NCI-H526 (cell line): ENCODE measurements around the gene ATXN7L3.

Experiments
- DNase-seq, 2 experiments: peaks; one replicate each; lab custom pipeline; 2025; lab: John Stamatoyannopoulos, UW

ATXN7L3 gene

DNA sequence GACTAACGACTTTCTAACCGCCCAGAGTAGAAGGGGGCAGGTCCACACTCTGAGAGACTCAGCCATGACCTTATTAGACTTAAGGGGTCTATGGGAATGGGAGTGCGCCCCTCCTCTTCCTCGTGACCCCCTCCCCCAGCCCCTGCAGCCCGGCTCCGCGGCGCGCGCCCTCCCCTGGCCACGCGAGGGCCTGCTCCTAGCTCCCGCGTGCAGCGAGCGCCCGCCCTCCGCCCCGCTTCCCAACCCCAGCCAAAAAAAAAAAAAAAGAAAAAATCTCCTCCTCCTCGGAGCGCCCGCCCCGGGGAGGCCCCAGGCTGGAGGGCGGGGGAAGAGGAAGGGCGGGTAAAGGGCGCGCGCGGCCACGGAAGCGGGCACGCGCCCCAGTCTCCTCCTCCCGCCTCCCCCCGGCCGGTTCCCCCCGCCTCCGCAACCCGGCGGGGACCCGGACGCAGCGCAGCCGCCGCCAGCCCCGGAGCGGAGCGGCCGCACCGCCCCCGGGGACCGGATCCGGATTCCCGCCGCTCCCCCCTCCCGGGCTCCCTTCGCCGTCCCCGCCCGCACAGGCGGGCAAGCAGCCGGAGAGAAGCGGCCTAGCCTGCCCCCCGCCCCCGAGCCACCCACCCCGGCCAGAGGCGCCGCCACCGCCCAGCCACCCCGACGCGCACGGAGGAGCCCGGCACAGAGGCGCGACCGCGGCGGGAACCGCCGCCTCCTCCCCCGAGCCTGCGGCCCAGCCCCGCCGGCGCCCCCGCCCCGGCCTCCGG, 18.8 kb upstream of the ATXN7L3 start:
- peak; percentile 87 to 98 for DNase-seq

DNA sequence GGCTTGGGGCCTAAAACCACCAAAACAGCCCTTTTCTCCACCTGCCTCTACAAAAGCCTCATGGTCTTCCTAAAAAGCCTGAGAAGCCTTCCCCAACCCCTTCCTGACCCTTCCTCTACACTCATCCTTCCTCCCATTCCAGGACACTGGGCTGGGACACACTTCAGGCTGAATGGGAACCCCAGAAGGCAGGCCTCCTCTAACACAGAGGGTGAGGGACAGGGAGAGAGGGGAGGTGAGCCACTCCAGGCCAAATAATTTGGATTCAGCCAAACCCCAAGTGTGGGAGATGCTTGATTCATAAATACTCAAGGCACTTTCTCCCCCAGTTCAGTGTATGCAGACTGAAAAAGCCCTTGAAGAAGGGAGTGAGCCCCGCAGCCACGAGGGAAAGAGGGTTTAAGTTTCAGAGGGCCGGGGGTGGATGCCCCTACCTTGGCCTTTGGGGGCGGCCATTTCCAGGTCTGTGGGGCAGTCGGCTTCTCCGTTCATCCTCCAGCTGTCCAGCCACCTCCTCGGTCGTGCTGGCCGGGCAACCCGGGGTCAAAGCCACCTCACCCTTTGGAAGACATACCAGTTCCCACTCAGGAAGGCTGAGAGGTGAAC, 18.2 kb upstream of the ATXN7L3 start:
- no peak for DNase-seq

DNA sequence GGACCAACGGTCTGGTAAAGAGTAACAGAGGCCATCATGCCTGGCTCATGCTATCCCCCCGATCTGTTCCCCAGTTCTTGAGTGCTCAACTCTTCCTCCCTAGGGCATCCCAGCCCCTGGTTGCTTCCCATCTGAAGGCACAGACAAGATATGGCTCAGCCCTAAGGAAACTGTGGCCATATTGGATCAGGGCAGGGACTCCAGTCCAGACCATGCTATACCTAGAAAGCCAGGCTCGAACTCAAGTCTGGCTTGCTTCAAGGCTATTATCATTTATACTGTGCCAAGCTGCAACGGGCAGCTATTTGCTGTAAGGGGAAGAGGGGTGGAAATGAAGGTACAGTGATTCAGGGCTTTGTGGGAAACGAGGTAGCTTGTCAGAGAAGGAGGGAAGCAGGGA, 17.0 kb upstream of the ATXN7L3 start:
- no peak for DNase-seq

DNA sequence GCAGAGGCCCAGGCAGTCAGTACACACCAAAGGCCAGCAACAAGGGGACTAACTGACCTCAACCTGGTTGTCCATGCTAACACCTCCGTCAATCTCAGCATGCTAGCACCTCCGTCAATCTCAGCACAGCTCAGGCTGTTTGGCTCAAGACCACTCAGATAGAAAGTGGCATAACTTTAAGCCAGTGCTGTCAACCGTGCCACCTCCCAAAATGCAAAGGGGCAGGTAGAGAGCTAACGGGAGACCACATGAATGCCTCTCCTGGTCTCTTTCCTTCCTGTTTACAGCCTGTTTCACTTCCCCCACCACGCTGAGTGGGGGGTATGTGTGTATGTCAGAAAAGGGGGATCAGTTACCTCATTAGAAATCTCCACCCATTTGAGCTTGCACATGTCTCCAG, 16.5 kb upstream of the ATXN7L3 start:
- DNase-seq: no peak

DNA sequence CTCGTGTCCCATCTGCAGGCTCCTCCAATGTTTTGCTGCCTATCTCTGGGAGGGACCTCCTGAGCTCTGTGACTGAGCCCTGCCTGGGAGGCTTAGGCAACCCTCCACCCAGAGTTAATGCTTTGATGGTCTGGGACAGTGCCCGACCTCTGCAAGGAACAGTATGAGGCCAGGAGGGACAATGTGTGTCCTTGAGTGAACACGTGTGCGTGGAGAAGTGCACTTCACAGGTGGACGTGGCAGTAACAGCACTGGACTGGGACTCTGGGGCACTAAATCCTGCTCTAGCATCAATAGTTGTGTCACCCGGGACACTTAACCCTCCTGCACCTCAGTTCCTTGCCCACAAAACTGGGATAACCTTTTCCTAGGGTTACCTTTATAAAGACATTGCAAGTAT, 15.2 kb upstream of the ATXN7L3 start:
- no peak for DNase-seq

DNA sequence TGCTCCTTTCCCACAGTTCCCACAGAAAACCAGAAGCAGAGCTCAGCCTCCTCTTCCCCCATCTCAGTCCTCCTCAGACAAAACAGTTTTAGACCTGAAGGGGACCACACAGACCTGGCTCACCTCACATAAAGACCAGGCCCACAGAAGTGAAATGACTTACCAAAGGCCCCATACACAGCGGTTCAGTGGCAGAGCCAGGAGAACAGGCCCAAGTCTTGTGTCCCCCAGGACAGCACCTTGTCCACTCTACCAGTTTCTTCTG, 14.5 kb upstream of the ATXN7L3 start:
- DNase-seq: no peak

DNA sequence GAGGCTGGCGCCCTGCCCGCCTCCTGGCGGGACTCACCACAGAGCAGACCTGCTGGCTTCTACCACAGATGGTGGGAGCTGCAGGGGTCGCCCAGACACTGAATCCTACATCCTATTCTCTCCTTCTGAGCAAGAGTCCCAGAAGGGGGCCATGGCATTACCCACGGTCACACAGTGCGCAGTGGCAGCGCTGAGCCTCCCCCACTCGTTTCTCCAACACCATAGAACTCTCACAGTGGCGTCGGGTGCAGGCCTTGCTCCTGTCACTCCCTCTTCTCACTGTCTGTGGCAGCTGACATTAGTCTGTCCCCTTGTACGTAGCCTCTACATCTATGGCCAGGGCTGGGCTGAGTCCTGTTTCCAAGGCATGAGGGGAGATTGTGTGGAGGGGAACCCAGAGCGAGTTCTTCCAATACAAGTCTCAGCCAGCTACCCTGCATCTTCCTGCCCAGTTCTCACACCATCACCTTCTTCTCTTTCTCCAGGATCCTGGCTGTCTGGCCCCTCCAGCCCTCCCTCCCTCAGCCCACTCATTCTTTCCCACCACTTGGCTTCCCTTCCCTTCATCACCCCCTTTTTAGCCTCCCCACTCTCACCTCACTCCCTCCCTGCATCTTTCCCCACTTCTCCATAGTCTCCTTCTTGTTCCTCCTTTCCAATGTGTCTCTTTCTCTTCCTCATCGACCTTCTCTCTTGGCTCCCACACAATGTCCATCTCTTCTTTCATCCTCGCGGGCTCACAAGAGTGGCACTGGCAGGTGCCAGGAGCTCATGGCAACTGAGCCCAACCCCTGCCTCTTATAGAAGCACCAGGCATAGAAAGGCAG, 13.9 kb upstream of the ATXN7L3 start:
- no peak for DNase-seq

DNA sequence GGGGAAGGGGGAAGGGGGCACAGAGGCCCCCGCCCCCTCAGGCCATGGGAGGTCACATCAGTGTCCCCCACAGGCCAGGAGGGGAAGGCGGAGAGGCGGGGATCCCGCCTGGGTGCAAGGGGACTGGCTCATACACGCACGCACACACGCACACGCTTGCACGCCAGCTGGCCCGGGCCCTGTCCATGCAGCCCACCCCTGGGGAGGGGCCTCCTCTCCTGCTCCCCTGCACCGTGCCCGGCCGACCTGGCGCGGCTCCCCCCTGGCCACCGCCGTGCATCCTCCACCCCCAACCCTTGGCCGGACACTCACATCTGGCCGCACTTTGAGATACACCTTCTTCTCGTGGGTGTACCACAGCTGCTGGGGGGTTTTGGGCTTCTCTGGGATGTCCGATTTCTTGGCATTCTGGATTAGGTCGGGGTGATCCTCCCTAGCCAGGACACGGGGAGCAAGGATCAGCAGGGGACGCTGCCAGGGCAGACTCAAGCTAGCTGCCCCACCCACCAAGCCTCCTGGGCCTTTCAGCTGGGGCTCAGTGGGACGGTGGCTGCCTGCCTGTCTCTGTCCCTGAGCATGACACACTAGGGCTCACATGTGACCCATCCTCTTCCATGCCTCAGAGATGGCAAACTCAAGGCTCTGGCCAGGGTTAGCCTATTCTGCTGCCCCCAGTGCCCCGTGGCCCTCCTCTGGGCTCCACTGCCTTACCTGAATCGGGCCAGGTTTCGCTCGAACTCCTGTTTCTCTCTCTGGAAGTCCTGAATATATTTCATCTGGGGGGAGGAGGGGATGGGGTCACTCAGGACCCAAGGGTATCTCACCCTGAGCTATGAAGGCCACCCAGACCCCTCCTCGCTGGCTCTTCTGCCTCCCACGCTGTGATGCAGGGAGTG, 13.1 kb upstream of the ATXN7L3 start:
- DNase-seq: no peak

DNA sequence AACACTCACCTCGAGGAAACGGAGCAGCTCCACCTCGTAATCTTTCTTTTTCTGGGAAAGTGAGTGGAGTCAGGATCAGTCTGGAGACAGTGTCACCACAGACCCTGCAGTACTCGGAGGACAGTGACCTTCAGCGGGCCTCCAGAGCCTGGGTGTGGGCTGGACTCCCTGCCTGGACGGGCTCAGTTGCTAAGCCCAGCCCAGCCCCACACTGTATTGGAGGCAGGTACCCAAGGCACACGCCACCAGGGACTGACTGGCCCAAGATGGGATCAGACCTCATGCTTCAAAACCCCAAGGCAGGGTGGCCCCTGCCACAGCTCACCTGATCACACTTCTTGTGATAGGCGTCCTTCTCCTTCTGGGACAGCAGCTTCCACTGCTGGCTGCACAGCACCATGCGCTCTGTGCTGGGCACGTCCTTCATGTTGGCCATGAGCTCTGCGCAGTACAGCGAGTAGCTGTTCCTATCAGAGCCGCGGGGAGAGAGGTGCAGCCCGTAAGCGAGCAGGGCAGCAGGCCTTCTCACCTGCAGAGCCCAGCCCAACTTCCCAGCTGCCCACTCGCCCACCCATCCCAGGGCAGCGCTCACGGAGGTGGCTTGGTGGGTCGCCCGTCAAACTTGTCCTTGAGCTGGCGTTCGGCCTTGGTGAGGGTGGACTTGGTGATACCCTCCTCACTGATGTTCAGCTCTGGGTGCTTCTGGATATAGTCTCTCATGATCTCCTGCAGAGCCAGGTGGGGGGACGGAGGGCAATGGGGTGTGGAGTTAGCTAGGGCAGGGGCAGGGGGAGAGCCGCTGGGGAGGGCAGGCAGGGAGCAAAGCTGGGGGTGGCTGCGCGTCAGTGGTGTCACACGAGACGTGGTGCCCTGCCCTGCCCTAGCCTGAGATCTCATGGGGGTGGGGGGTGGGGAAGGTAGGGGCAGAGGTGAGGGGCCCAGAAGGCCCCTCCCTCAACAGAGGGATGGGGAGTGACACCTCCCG, 11.9 kb upstream of the ATXN7L3 start:
- DNase-seq: no peak

DNA sequence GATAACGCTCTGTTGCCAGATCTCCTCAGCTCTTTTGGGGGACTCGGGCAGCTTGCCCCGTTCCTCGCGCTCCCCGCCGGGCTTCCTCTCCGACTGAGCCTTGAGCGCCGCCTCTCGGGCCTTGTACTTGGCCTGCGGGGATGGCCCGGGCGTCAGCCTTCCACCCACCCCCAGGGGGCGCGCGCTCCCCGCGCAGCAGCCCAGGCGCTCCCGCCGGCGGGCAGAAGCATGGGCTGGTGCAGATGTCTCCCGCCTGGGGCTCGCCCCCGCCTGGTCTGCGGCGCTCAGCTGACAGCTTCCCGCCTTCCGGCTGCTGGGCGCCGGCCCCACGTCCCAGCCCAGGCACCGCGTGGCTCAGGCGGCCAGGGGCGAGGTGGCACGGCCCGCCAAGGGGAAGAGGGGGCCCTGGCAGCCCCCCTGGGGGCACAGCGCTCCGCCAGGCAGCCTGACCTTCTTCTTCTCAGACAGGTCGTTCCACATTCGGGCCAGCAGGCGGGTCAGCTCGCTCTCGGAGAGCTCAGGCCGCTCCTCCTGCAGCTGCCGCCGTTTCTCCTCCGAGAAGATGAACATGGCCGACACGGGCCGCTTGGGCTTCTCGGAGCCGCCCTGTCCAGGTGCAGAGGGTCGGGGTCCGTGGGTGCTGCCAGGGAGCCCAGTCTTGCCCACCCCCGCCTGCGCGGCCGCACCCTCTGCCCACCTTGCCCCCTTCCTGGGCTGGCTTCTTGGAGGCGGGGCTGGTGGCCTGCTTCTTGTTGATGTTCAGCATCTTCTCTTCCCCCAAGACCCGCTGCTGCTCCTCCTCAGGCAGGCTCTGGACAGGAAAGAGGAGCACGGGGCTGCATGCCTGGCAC, 10.9 kb upstream of the ATXN7L3 start:
- peak; percentile 70 to 95 for DNase-seq

DNA sequence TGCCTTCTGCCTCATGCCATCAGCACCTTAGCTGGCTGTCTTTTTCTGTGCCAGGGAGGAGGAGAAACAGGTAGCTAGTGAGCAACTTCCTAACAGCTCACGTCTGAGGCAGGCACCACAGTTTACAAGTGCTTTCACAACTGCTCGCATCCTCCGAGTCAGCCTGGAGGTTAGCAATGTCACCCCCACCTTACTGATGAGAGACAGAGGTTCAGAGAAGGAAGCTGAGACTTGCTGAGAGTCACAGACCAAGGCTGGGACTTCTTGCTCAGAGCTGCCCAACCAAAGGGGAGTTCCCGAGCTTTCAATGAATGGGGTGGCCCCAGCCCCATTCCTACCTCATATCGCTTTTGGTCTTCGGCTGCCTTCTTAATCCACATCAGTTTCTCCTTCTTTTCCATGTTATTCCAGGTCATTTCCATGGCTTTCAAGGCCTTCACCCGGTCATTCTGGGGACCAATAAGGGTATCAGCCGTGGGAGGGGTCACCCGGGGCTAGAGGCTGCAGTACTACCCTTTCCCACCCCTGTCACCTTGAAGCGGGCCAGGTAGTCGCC, 10.2 kb upstream of the ATXN7L3 start:
- no peak for DNase-seq

DNA sequence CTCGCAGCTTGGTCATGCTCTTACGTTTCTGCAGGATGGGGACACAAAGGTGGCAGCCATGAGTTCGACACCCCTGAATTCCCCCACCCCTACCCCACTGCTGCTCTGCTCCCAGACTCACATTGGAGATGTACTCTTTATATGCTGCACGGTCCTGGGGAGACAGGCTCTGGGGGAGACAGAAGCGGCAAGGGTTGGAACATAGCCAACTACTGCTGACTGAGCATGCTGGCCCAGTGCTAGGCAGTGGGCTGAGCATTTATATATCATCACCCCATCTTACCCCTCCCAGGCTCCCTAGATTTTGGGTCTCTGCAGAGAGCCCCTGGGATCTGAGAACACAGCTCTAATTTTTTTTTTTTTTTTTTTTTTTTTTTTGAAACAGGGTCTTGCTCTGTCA, 8.1 kb upstream of the ATXN7L3 start:
- no peak for DNase-seq

DNA sequence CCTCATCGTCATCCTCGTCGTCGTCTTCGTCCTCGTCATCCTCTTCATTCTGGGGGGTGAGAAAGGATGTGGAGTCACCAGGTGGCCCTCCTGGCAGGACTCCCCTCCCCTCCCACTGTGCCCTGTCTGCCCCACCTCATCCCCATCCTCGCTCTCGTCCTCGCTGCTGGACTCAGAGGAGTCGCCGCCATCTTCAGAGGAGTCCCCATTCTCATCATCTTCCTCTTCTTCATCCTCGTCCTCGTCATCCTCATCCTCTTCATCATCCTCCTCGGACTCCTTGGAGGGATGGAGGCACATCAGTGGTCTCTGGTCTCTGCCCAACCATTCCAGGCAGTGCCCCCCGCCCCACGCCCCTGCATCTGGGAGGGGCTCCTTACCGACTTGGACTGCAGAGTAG, 7.6 kb upstream of the ATXN7L3 start:
- DNase-seq: no peak

DNA sequence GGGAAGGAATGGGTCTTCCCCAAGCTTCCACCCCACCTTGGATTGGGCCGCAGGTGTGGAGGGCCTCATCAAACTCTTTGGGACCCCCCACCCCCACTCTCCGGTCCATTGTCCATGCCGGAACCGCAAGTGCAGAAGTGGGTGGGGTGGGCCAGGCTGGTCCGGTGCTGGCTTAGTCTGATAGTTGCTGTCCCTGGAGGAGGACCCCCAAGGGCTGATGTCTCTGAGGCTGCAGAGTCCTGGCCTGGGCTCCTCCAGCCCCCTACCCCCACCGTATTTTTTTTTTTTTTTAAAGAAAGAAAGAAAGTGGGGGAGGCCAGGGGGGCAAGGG, 7.1 kb upstream of the ATXN7L3 start:
- DNase-seq: no peak

DNA sequence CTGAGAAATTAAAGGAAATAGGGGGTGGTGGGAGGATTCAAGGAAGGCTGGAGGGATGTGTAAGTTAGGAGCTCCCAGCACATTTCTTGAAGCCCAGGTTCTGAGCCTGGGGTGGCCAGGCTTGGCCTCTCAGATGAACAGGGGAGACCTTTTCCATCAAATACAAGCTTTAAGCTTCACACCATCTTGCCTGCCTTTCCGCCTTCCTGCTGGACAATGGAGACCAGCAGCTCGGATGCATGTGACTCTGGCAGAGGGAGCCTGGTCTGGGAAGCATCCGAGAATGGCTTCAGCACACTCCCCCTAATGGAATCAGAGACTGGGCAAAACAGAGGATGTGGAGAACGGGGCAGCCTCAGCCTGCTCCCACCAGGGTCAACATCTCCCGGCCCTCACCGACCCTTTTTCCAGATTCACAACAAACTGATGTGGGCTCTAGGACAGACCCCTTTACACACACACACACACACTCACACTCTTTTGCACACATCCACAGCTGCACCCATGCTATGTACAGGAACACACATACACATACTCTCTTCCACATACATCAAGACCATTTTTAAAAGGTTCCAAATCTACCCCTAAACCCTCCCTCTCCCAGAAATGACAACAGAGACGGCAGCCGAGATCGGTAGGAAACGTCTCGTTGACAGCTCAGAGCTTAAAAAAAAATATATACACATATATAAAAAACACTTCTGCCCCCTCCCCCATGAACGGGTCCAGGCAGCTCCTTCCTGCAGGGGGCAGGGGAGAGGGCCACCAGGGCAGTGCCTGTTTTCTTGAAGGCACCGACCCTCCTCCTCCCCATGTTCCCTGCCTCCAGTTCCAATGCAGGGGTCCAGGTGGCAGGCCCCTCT, 6.5 kb upstream of the ATXN7L3 start:
- no peak for DNase-seq

DNA sequence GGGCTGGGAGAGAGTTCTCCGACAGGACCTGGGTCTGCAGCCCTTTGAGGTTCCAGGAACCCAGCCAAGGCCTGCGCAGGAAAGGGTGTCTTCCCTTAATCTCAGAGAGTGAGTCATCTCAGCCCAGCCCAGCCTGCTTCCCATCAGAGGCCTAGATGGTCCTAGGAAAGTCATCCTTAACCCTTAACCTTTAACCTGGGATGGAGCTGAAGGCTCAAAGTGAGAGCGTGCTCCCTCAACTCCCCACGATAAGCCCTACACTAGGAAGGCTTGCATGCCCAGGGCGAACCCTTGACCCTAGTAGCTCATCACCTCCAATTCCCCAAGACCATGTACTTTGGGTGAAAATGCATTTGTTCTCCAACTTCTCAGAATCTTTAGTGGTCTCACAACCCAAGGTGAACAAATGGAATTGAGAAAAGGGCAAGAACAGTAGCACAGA, 4.8 kb upstream of the ATXN7L3 start:
- DNase-seq: no peak

DNA sequence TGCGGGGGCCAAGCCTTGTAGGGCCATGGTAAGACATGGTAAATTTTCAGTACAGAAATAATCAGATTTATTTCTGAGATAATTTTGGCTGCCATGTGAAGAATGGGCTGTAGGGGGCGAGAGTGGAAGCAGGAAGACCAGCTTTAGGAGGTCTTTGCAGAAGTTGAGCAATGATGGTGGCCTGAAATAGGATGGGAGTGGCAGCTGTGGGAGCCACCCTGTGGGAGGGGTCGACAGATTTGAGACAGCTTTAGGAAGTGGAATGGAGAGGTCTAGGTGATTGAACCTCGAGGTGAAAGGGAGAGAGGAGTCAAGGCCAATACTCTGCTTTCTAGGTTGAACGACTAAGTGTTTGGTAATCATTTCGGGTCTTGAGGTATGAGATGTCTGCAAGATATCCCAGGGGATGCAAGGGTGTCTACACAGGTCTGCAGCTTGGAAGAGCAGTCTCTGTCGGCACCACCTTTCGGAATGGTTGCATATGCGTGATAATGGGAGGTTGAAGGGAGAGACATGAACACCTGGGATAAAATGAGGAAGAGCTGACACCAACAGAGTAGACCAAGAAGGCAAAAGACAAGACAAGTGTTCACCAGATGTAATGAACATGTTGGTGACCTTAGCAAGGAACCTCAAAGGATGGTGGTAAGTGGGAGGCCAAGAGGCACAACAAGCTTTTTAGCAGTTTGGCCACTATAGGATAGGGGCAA, 4.2 kb upstream of the ATXN7L3 start:
- peak; percentile 66 to 87 for DNase-seq

DNA sequence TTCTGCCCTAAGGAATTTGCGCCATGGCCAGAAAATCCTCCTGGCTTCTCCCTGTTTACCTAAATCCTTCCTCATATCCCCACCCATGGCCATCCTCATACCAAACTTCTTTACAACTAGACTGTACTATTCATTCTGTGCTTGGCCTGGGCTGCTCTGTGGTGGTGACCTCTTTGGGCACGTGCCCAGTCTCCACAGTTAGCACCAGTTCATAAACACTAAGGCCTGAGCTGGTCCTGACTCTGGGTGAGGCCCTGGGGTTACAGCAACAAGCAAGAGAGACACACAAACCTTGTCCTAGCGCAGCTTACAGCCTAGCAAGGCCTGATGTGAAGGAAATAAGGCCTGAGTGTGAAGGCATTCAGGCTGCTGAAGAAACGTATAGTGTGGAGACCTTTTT, 3.1 kb upstream of the ATXN7L3 start:
- no peak for DNase-seq
